ENCODE measurements around the gene FAF1.

Gene FAF1

DNA sequence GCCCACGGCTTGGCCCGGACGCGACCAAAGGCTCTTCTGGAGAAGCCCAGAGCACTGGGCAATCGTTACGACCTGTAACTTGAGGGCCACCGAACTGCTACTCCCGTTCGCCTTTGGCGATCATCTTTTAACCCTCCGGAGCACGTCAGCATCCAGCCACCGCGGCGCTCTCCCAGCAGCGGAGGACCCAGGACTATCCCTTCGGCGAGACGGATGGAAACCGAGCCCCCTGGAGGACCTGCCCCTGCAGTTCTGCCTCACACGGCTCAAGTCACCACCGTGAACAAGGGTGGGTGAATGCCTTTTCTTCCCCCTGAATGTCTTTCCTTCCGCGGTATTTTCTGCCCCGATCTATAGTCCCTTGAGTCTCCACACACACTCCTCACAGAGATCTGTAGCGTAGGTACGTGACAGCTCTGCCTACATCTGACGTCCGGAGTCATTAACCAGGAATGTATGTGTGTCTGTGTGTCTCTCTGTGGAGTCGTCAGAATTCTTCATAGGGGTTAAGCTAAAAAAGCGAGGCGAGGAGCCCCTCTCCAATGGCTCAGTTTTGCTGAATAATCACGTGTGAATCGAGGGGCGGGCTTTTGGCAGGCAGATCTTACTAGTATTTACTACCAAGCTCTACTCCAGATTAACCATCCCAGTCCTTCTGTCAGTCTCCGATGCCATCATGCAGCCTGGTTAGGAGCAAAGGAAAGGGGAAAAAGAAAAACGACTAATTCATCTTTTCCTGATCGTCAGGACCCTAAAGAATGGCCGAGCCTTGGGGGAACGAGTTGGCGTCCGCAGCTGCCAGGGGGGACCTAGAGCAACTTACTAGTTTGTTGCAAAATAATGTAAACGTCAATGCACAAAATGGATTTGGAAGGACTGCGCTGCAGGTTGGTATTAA, 9.8 kb upstream of the FAF1 start, which contains the start of gene CDKN2C:
Gene CDKN2C, plus strand, starts transcription at position 635 of the 898 bp plus-strand sequence. Its CDS starts 124 bp downstream, at position 759.
- TF ChIP-seq, protein P1, sequence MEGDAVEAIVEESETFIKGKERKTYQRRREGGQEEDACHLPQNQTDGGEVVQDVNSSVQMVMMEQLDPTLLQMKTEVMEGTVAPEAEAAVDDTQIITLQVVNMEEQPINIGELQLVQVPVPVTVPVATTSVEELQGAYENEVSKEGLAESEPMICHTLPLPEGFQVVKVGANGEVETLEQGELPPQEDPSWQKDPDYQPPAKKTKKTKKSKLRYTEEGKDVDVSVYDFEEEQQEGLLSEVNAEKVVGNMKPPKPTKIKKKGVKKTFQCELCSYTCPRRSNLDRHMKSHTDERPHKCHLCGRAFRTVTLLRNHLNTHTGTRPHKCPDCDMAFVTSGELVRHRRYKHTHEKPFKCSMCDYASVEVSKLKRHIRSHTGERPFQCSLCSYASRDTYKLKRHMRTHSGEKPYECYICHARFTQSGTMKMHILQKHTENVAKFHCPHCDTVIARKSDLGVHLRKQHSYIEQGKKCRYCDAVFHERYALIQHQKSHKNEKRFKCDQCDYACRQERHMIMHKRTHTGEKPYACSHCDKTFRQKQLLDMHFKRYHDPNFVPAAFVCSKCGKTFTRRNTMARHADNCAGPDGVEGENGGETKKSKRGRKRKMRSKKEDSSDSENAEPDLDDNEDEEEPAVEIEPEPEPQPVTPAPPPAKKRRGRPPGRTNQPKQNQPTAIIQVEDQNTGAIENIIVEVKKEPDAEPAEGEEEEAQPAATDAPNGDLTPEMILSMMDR (IDR thresholded peaks at IDR 0.05): no peak
- H3K27me3 ChIP-seq (ENCODE audit: control insufficient read depth, insufficient read depth, low read length): no peaks in the 10 kb centered on the region
- H3K36me3 ChIP-seq (ENCODE audit: control insufficient read depth, insufficient read depth, low read length): no peaks in the 10 kb centered on the region
- peak within 1 kb of the TSS; percentile 83 for H2AFZ ChIP-seq
- no peaks in the 10 kb centered on the region for H3K9me3 ChIP-seq (ENCODE audit: control insufficient read depth, low read length)
- H3K4me1 ChIP-seq: no peaks in the 10 kb centered on the region
- no peak within 1 kb of the TSS for H3K9ac ChIP-seq
- peak within 1 kb of the TSS; percentile 93 for H3K27ac ChIP-seq
- peak within 1 kb of the TSS; percentile 84 for H3K4me3 ChIP-seq (ENCODE audit: low read depth, low read length)
- peak within 1 kb of the TSS; percentile 98 for H3K4me2 ChIP-seq (ENCODE audit: low read length)
- no peaks in the 10 kb centered on the region for H3K79me2 ChIP-seq

DNA sequence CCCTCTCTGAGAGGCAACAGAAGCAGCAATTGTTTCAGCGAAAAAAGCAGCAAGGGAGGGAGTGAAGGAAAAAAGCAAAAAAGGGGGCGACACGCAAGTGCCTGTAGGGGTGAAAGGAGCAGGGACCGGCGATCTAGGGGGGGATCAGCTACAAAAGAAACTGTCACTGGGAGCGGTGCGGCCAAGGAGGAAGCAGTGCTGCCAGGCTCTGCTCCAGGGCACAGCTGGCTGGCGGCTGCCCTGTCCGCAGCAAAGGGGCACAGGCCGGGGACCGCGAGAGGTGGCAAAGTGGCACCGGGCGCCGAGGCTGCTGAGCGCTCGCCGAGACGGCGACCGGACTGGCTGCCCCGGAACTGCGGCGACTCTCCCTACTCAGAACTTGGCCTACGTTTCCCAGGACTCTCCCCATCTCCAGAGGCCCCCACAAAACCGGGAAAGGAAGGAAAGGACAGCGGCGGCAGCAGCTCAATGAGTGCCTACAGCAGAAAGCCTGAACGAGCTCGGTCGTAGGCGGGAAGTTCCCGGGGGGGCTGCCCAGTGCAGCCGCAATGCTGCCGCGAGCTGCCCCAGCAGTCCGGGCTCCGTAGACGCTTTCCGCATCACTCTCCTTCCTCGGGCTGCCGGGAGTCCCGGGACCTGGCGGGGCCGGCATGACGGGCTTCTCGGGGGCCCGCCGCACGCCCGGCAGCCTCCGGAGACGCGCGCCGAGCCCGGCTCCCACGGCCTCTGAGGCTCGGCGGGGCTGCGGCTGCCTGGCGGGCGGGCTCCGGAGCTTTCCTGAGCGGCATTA, 8.9 kb upstream of the FAF1 start:
- TF ChIP-seq, protein P1 (IDR thresholded peaks at IDR 0.05): no peak
- H3K4me1 ChIP-seq: no peaks in the 10 kb centered on the region
- peak overlapping the region; percentile 83 for H2AFZ ChIP-seq

DNA sequence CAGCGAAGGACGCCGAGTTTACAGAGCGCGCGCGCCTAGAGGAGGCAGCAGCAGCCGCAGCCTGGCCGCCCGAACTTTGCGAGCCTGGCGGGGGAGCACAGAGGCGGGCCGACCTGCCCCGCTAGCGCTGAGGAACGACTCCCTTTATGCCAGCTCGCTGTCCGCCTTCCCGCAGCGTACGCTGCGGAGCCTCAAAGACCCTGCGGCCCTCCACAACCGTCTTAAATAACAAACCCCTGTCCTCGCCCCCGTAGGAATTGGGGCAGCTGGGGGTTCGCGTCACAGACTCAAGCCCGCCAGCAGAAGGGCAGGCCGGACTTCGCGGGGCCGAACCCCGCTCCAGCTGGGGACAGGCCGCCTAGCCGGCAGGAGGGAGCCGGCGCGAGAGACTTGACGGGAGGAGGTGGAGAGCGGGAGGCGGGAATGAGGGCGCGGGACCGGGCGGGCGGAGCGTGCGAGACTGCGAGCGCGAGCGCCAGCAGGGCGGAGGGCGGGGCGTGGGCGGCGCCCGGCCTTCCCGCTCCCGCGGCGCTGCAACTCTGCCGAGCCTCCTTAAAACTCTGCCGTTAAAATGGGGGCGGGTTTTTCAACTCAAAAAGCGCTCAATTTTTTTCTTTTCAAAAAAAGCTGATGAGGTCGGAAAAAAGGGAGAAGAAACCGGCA, 8.2 kb upstream of the FAF1 start:
- TF ChIP-seq, protein P1 (IDR thresholded peaks at IDR 0.05): peak; percentile 26
- no peaks in the 10 kb centered on the region for H3K9me3 ChIP-seq (ENCODE audit: control insufficient read depth, low read length)
- H3K4me1 ChIP-seq: no peaks in the 10 kb centered on the region
- H3K36me3 ChIP-seq (ENCODE audit: control insufficient read depth, insufficient read depth, low read length): no peaks in the 10 kb centered on the region
- peak overlapping the region; percentile 98 for H3K4me2 ChIP-seq (ENCODE audit: low read length)
- H3K27ac ChIP-seq: peak overlapping the region; percentile 93
- no peak overlapping the region for H3K9ac ChIP-seq
- peak overlapping the region; percentile 89 for H2AFZ ChIP-seq
- H3K79me2 ChIP-seq: no peaks in the 10 kb centered on the region
- peak overlapping the region; percentile 84 for H3K4me3 ChIP-seq (ENCODE audit: low read depth, low read length)
- no peaks in the 10 kb centered on the region for H3K27me3 ChIP-seq (ENCODE audit: control insufficient read depth, insufficient read depth, low read length)

More for the DNA sequence above, 8.9 kb upstream of the FAF1 start:
- Histone ChIP-seq H3K36me3 (ENCODE audit: control insufficient read depth, insufficient read depth, low read length) (no peaks in the 10 kb centered on the region), H3K27me3 (ENCODE audit: control insufficient read depth, insufficient read depth, low read length) (no peaks in the 10 kb centered on the region), H3K4me2 (ENCODE audit: low read length) (peak overlapping the region; percentile 98), H3K4me3 (ENCODE audit: low read depth, low read length) (peak overlapping the region; percentile 84), H3K79me2 (no peaks in the 10 kb centered on the region), H3K9me3 (ENCODE audit: control insufficient read depth, low read length) (no peaks in the 10 kb centered on the region), H3K27ac (peak overlapping the region; percentile 93), H3K9ac (no peak overlapping the region)

DNA sequence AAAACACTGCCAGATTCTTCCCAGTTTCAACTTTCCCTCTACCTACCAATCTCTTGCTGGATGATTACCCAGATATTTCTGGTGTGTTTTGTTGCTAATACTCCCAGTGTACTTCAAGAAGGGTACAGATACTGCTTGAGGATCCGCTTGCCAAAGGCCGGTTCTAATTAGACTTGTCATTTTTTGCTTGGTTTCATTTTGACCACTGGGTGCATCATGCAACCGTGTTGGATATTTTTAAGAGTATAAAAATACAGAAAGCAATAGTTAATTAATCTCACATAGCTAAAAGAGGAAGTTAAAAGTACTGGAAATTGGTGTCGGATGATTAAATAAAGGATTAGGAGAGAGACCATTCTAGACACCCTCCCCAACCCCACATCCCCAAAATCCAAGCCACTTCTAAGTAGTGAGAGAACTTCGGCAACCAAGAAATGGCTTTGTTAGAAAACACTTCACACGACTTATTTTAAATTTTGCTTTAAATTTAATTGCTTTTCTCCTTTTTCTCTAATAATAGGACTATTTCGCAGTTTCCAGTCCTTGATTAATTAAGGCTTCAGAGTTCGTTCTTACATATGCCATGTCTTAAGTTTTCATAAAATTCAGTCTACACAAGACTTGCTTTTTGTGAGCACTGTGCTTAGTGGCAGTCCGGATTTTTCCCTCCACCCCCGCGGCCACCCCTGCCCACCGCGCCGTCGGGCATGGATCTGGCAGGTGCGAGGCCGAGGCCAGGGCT, 7.5 kb upstream of the FAF1 start:
- H3K4me2 ChIP-seq (ENCODE audit: low read length): peak overlapping the region; percentile 98
- TF ChIP-seq, protein P1 (IDR thresholded peaks at IDR 0.05): no peak
- peak overlapping the region; percentile 93 for H3K27ac ChIP-seq
- H3K9me3 ChIP-seq (ENCODE audit: control insufficient read depth, low read length): no peaks in the 10 kb centered on the region
- H3K36me3 ChIP-seq (ENCODE audit: control insufficient read depth, insufficient read depth, low read length): no peaks in the 10 kb centered on the region
- no peaks in the 10 kb centered on the region for H3K27me3 ChIP-seq (ENCODE audit: control insufficient read depth, insufficient read depth, low read length)
- H3K9ac ChIP-seq: no peak overlapping the region
- no peaks in the 10 kb centered on the region for H3K4me1 ChIP-seq
- H3K79me2 ChIP-seq: no peaks in the 10 kb centered on the region
- peak overlapping the region; percentile 84 for H3K4me3 ChIP-seq (ENCODE audit: low read depth, low read length)
- peak overlapping the region; percentile 89 for H2AFZ ChIP-seq

Data from parathyroid adenoma (tissue), 2 donors.